GM18502 (cell line): ENCODE data around the gene CTDNEP1.
"Not testable (repeated sequence)": the region's sequence is repeated elsewhere in the genome, so short reads cannot be mapped to it uniquely, and the experiment has no call there.

ENCODE experiments used
- ATAC-seq: cut with Tn5 transposase; IDR thresholded peaks from one replicate; pipeline ENCODE4 v1.9.1; 2021; ENCODE audit warnings: mild to moderate bottlenecking; ENCODE audit not compliant: unreplicated experiment, poor library complexity

Gene CTDNEP1

GRCh38 chr17:7250695-7251627 is 573 bp downstream of the CTDNEP1 start:
- ATAC-seq: no peak

- ATAC-seq: no peak
These were observed 1.7 kb downstream of the CTDNEP1 start for GRCh38 chr17:7249830-7250229.

GRCh38 chr17:7249214-7249613 is 2.3 kb downstream of the CTDNEP1 start:
- no peak for ATAC-seq

GRCh38 chr17:7248796-7249195 is 2.7 kb downstream of the CTDNEP1 start:
- no peak for ATAC-seq

- no peak for ATAC-seq
These were observed 4.8 kb downstream of the CTDNEP1 start for GRCh38 chr17:7246779-7247178.

GRCh38 chr17:7243838-7244237 is 7.7 kb downstream of the CTDNEP1 start:
- not testable (repeated sequence) for ATAC-seq

- ATAC-seq: no peak
These were observed 8.1 kb downstream of the CTDNEP1 start for GRCh38 chr17:7243453-7243729.

GRCh38 chr17:7242717-7243452 is 8.6 kb downstream of the CTDNEP1 start:
- ATAC-seq: peak; percentile 46

- peak; percentile 35 for ATAC-seq
These were observed 9.5 kb downstream of the CTDNEP1 start, which contains the start of gene GABARAP for GRCh38 chr17:7241783-7242716. Gene GABARAP, minus strand, starts transcription at chr17:7242449. Its CDS starts 119 bp downstream, at chr17:7242330.

GRCh38 chr17:7241090-7241733 is 10.3 kb downstream of the CTDNEP1 start:
- ATAC-seq: no peak

GRCh38 chr17:7240375-7240774 is 11.2 kb downstream of the CTDNEP1 start:
- ATAC-seq: no peak

GRCh38 chr17:7239091-7240027 is 12.2 kb downstream of the CTDNEP1 start, which contains the start of gene PHF23:
Gene PHF23, minus strand, starts transcription at chr17:7239457. Its CDS starts 178 bp downstream, at chr17:7239279.
- ATAC-seq: peak; percentile 46

- no peak for ATAC-seq
These were observed 13.0 kb downstream of the CTDNEP1 start for GRCh38 chr17:7238420-7239090.

GRCh38 chr17:7237761-7238419 is 13.6 kb downstream of the CTDNEP1 start:
- no peak for ATAC-seq

GRCh38 chr17:7237266-7237760 is 14.2 kb downstream of the CTDNEP1 start:
- ATAC-seq: no peak

GRCh38 chr17:7236808-7237207 is 14.7 kb downstream of the CTDNEP1 start:
- no peak for ATAC-seq
